DND-41 (cell line): ENCODE results near the gene PTPN23.

ENCODE experiments used
- CTCF ChIP-seq: IDR thresholded peaks from 2 replicates; pipeline ENCODE4 v1.5.1; 2012; ENCODE audit warnings: borderline replicate concordance, low read length, moderate library complexity, mild to moderate bottlenecking; ENCODE audit not compliant: poor library complexity, severe bottlenecking; ENCODE audit errors: extremely low read depth
- EZH2 ChIP-seq: IDR thresholded peaks from 3 replicates; pipeline ENCODE4 v1.6.1; 2012; ENCODE audit warnings: borderline replicate concordance, low read depth, mild to moderate bottlenecking, moderate library complexity, low read length, inconsistent platforms; ENCODE audit not compliant: severe bottlenecking

- TF ChIP-seq CTCF, result no peak
- no peak for TF ChIP-seq EZH2
These were observed 39.2 kb downstream of the PTPN23 start for GRCh38 chr3:47420044-47420430.
